ENCODE data around the gene ZNF839.

The ZNF839 gene

GRCh38 chr14:102278631-102278935 lies 41.0 kb upstream of the ZNF839 start:
- TF ChIP-seq TAF1 (IDR thresholded peaks at IDR 0.05; ENCODE audit: borderline replicate concordance, insufficient read depth, low read length) = no peak
- no peak for TF ChIP-seq FOXP2 (optimal IDR thresholded peaks at IDR 0.05; ENCODE audit: borderline replicate concordance, extremely low read depth, extremely low read length, insufficient read depth)
- no peak for TF ChIP-seq POLR2AphosphoS5 (IDR thresholded peaks at IDR 0.05; ENCODE audit: low read depth, low read length)
- TF ChIP-seq SIN3A (IDR thresholded peaks at IDR 0.05; ENCODE audit: borderline replicate concordance, insufficient read depth, low read length) = no peak
- no peak for TF ChIP-seq REST (IDR thresholded peaks at IDR 0.05; ENCODE audit: insufficient read depth in 1 of 2, low read depth in 2 of 2, low read length in 2 of 2)

GRCh38 chr14:102279282-102279681 lies 40.3 kb upstream of the ZNF839 start:
- no peak for TF ChIP-seq REST (IDR thresholded peaks at IDR 0.05; ENCODE audit: insufficient read depth in 1 of 2, low read depth in 2 of 2, low read length in 2 of 2)

- TF ChIP-seq FOXP2 (optimal IDR thresholded peaks at IDR 0.05; ENCODE audit: borderline replicate concordance, extremely low read depth, extremely low read length, insufficient read depth) (no peak), SIN3A (IDR thresholded peaks at IDR 0.05; ENCODE audit: borderline replicate concordance, insufficient read depth, low read length) (no peak), TAF1 (IDR thresholded peaks at IDR 0.05; ENCODE audit: borderline replicate concordance, insufficient read depth, low read length) (no peak), REST (IDR thresholded peaks at IDR 0.05; ENCODE audit: insufficient read depth in 1 of 2, low read depth in 2 of 2, low read length in 2 of 2) (no peak)
Measured at GRCh38 chr14:102279688-102280348, 39.7 kb upstream of the ZNF839 start.

GRCh38 chr14:102280376-102280962 lies 39.1 kb upstream of the ZNF839 start:
- TF ChIP-seq POLR2AphosphoS5 (IDR thresholded peaks at IDR 0.05; ENCODE audit: low read depth, low read length) (no peak), SIN3A (IDR thresholded peaks at IDR 0.05; ENCODE audit: borderline replicate concordance, insufficient read depth, low read length) (no peak), REST (IDR thresholded peaks at IDR 0.05; ENCODE audit: insufficient read depth in 1 of 2, low read depth in 2 of 2, low read length in 2 of 2) (no peak), TAF1 (IDR thresholded peaks at IDR 0.05; ENCODE audit: borderline replicate concordance, insufficient read depth, low read length) (no peak), FOXP2 (optimal IDR thresholded peaks at IDR 0.05; ENCODE audit: borderline replicate concordance, extremely low read depth, extremely low read length, insufficient read depth) (no peak)

Measured in PFSK-1 (cell line).